Thyroid gland (tissue), 4 donors: Measurements from ENCODE around the gene PLEKHH2.

Source experiments
- CTCF ChIP-seq, 6 experiments: fragments of 200-600 bp in 3 of 6; fragments of 450-650 bp in 3 of 6; sonication (generic) in 3 of 6; IDR thresholded peaks; one replicate each; pipeline ENCODE4 v1.5.1; 2016 to 2019; ENCODE audit warnings: antibody characterized with exemption in 6 of 6, mild to moderate bottlenecking in 2 of 6, inconsistent platforms in 1 of 6, moderate library complexity in 1 of 6
- POLR2A ChIP-seq, 2 donors: fragments of 450-650 bp; IDR thresholded peaks; one replicate each; pipeline ENCODE4 v1.6.1; 2017; ENCODE audit warnings: antibody characterized with exemption in 2 of 2, mild to moderate bottlenecking in 2 of 2, moderate library complexity in 1 of 2

GRCh38 chr2:43738257-43738656 lies 101.2 kb downstream of the PLEKHH2 start:
- TF ChIP-seq CTCF (IDR thresholded peaks at IDR 0.05) = no peak
- no peak for TF ChIP-seq POLR2A (IDR thresholded peaks at IDR 0.05)
